Prostate gland (tissue), 2 donors: ENCODE measurements around the gene BMPER.

Experiments used
- CTCF ChIP-seq, 4 experiments: fragments of 200-600 bp in 2 of 4; fragments of 450-650 bp in 2 of 4; sonication (generic) in 2 of 4; IDR thresholded peaks; 1 replicate in 3 of 4; 2 replicates in 1 of 4; pipeline ENCODE4 v1.5.1; 2016 to 2019; ENCODE audit warnings: antibody characterized with exemption in 4 of 4, mild to moderate bottlenecking in 2 of 4, moderate library complexity in 2 of 4
- POLR2A ChIP-seq: fragments of 450-650 bp; IDR thresholded peaks from one replicate; pipeline ENCODE4 v1.6.1; 2016; ENCODE audit warnings: antibody characterized with exemption, mild to moderate bottlenecking
- POLR2AphosphoS5 ChIP-seq: sonication (generic); formaldehyde crosslinking; IDR thresholded peaks from one replicate; pipeline ENCODE4 v1.6.1; 2017; ENCODE audit warnings: antibody characterized with exemption

DNA sequence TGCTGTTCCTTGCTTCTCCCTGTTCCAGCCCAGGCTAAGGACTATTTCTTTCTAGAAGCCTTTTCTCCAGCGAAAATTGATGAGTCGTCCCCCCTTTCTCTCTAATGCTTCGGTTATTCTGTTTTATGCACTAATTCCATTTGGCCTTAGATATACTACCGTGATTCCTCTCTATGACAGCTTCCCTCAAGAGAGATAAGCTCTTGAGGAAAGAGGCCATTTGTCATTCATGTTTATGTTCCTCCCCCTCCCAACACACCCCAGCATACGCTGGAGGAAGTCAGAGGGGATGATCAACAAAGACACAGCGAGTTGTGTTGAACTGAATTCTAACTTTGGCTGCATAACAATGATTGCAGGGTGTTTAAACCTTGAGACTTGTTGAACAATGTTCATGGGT lies 198.8 kb downstream of the BMPER start:
- TF ChIP-seq POLR2A, result no peak
- TF ChIP-seq CTCF (IDR thresholded peaks at IDR 0.05), result no peak
- TF ChIP-seq POLR2AphosphoS5, result no peak
